Caco-2 (cell line): Measurements from ENCODE around the gene FHIT. TPM values are rescaled to one million over a fixed set of nuclear protein-coding genes. Genes with fewer than 3 reads are reported as not detected.

Experiments
- BruUV-seq: library from RNA; stranded (reverse); fragments of 400-500 nt; replicated peaks from 2 replicates; lab custom pipeline; 2021; lab: Mats Ljungman, UMichigan
- CTCF ChIA-PET: fragments of 300-600 bp; sonication (Branson Sonifier 250); formaldehyde crosslinking; loops from one replicate; lab custom pipeline; 2022; ENCODE audit warnings: antibody characterized with exemption; lab: Charles Lee
- POLR2A ChIA-PET: fragments of 300-600 bp; sonication (Branson Sonifier 250); formaldehyde crosslinking; loops from one replicate; lab custom pipeline; 2022; ENCODE audit warnings: antibody characterized with exemption; lab: Charles Lee
- DNase-seq, 2 experiments: peaks; one replicate each; pipeline versions ENCODE4 v3.0.0 to v3.0.0-alpha.2; 2020 to 2022
- H3K27me3 ChIP-seq: replicated peaks from 2 replicates; pipeline ENCODE4 v1.6.0; 2011; ENCODE audit warnings: low read length; ENCODE audit not compliant: control insufficient read depth, insufficient read depth
- H3K36me3 ChIP-seq: 2 replicates; pipeline ENCODE4 v1.5.1; 2011; ENCODE audit warnings: low read length; ENCODE audit not compliant: control insufficient read depth, insufficient read depth
- H3K4me1 ChIP-seq: fragments of 250-450 bp; sonication (Bioruptor Pico); 2 replicates; pipeline ENCODE4 v1.5.1; 2020; ENCODE audit warnings: mild to moderate bottlenecking
- H3K4me3 ChIP-seq: 2 replicates; pipeline ENCODE4 v1.5.1; 2011; ENCODE audit warnings: low read depth, mild to moderate bottlenecking, control low read depth, low read length
- H3K9me3 ChIP-seq: fragments of 250-450 bp; sonication (Bioruptor Pico); 2 replicates; pipeline ENCODE4 v1.5.1; 2020; ENCODE audit warnings: mild to moderate bottlenecking, moderate library complexity
- H3K27ac Mint-ChIP-seq: one replicate; pipeline ENCODE4 v1.8.0; 2022; ENCODE audit warnings: mixed read lengths; ENCODE audit not compliant: unreplicated experiment
- H3K27me3 Mint-ChIP-seq: one replicate; pipeline ENCODE4 v1.8.0; 2022; ENCODE audit warnings: mixed read lengths; ENCODE audit not compliant: insufficient read depth, unreplicated experiment
- H3K36me3 Mint-ChIP-seq: one replicate; pipeline ENCODE4 v1.8.0; 2022; ENCODE audit warnings: mild to moderate bottlenecking, mixed read lengths; ENCODE audit not compliant: insufficient read depth, unreplicated experiment
- H3K4me1 Mint-ChIP-seq: one replicate; pipeline ENCODE4 v1.8.0; 2022; ENCODE audit warnings: low read depth, mixed read lengths; ENCODE audit not compliant: unreplicated experiment
- H3K4me3 Mint-ChIP-seq: one replicate; pipeline ENCODE4 v1.8.0; 2022; ENCODE audit warnings: mild to moderate bottlenecking, moderate library complexity, mixed read lengths; ENCODE audit not compliant: unreplicated experiment
- H3K9me3 Mint-ChIP-seq: one replicate; pipeline ENCODE4 v1.8.0; 2022; ENCODE audit warnings: mixed read lengths; ENCODE audit not compliant: unreplicated experiment
- CTCF ChIP-seq, 2 experiments: fragments of 200-600 bp in 1 of 2; IDR thresholded peaks; 1 replicate in 1 of 2; 2 replicates in 1 of 2; pipeline versions ENCODE4 v1.5.1 to v1.8.0; 2011 to 2022; ENCODE audit warnings: antibody characterized with exemption in 1 of 2, control low read depth in 1 of 2, inconsistent platforms in 1 of 2, low read depth in 1 of 2, low read length in 1 of 2, mild to moderate bottlenecking in 1 of 2, moderate library complexity in 1 of 2; ENCODE audit not compliant: insufficient read depth in 1 of 2, severe bottlenecking in 1 of 2, unreplicated experiment in 1 of 2
- intact Hi-C: fragments of 100-400 bp; cut with micrococcal nuclease; formaldehyde crosslinking; loops from one replicate; pipeline ENCODE4 v1.10.0; 2022; ENCODE audit not compliant: unreplicated experiment
- total RNA-seq: library from RNA; stranded (reverse); gene quantifications from 2 replicates; pipeline ENCODE4 v1.2.3, GENCODE V29; 2022

The FHIT gene
- total RNA-seq, 1 experiment from 2014 or later: 8.3 TPM

- Mint-ChIP-seq H3K27ac (no peak overlapping the region), H3K4me3 (no peak overlapping the region), H3K27me3 (no peaks in the 10 kb centered on the region), H3K36me3 (no peaks in the 10 kb centered on the region), H3K4me1 (peaks cover 9% of the 10 kb centered on the region), H3K9me3 (no peaks in the 10 kb centered on the region)
- POLR2A ChIA-PET: no interaction called here
- peak in 1 of 2 experiments; percentile 28 for DNase-seq
- TF ChIP-seq CTCF (IDR thresholded peaks at IDR 0.05; ENCODE audit: insufficient read depth in 1 of 2, low read depth in 1 of 2, low read length in 1 of 2, severe bottlenecking in 1 of 2, unreplicated experiment in 1 of 2): peak in 1 of 2 experiments; percentile 39
- BruUV-seq: no TSS peak
- H3K27me3 ChIP-seq: no peaks in the 10 kb centered on the region
- H3K9me3 ChIP-seq: no peaks in the 10 kb centered on the region; the same call in 1 of the 2 replicates
- peaks cover 3% of the 10 kb centered on the region; the same call in 1 of the 2 replicates for H3K4me1 ChIP-seq
- H3K4me3 ChIP-seq: no peak overlapping the region
- no peaks in the 10 kb centered on the region for H3K36me3 ChIP-seq
- intact Hi-C loops: loop anchor here (1.0 to 2.0 kb wide), 5 partner anchors 69 to 789 kb away; no protein-coding TSS in a partner anchor
- CTCF ChIA-PET: interaction anchor here (1.1 kb wide), 1 partner anchor 156 kb away, joined by 3 read pairs; no protein-coding TSS in a partner anchor
Observed at GRCh38 chr3:60582288-60582687, 669.0 kb downstream of the FHIT start.

- Histone ChIP-seq H3K4me3 (no peak overlapping the region), H3K9me3 (no peaks in the 10 kb centered on the region; the same call in 1 of the 2 replicates), H3K4me1 (peaks cover 3% of the 10 kb centered on the region; the same call in 1 of the 2 replicates), H3K36me3 (no peaks in the 10 kb centered on the region), H3K27me3 (no peaks in the 10 kb centered on the region)
- Mint-ChIP-seq H3K27me3 (no peaks in the 10 kb centered on the region), H3K27ac (no peak overlapping the region), H3K4me1 (peaks cover 9% of the 10 kb centered on the region), H3K4me3 (no peak overlapping the region), H3K9me3 (no peaks in the 10 kb centered on the region), H3K36me3 (no peaks in the 10 kb centered on the region)
- DNase-seq: no peak
- intact Hi-C loops: no loop called here
- ChIA-PET POLR2A (no interaction called here), CTCF (interaction anchor here (0.8 kb wide), 1 partner anchor 884 kb away, joined by 3 read pairs; no protein-coding TSS in a partner anchor)
- BruUV-seq: no TSS peak
- no peak for TF ChIP-seq CTCF (IDR thresholded peaks at IDR 0.05; ENCODE audit: insufficient read depth in 1 of 2, low read depth in 1 of 2, low read length in 1 of 2, severe bottlenecking in 1 of 2, unreplicated experiment in 1 of 2)
Observed at GRCh38 chr3:60580809-60581208, 670.4 kb downstream of the FHIT start.

GRCh38 chr3:60579734-60580133 lies 671.5 kb downstream of the FHIT start:
- no peak overlapping the region for H3K4me3 Mint-ChIP-seq
- Histone ChIP-seq H3K36me3 (no peaks in the 10 kb centered on the region), H3K4me3 (no peak overlapping the region), H3K9me3 (no peaks in the 10 kb centered on the region), H3K27me3 (no peaks in the 10 kb centered on the region), H3K4me1 (peaks cover 8% of the 10 kb centered on the region)
- no TSS peak for BruUV-seq
- ChIA-PET POLR2A (no interaction called here), CTCF (no interaction called here)
- intact Hi-C loops: loop anchor here (10.0 kb wide), 1 partner anchor 395 kb away; no protein-coding TSS in a partner anchor
- no peak for DNase-seq
- H3K36me3 Mint-ChIP-seq: no peaks in the 10 kb centered on the region
- peaks cover 14% of the 10 kb centered on the region for H3K4me1 Mint-ChIP-seq
- H3K27ac Mint-ChIP-seq: no peak overlapping the region
- no peaks in the 10 kb centered on the region for H3K27me3 Mint-ChIP-seq
- no peak for TF ChIP-seq CTCF (IDR thresholded peaks at IDR 0.05; ENCODE audit: insufficient read depth in 1 of 2, low read depth in 1 of 2, low read length in 1 of 2, severe bottlenecking in 1 of 2, unreplicated experiment in 1 of 2)
- H3K9me3 Mint-ChIP-seq: no peaks in the 10 kb centered on the region
